ENCODE data around the gene ZNRF1. TPM values are rescaled to one million over a fixed set of nuclear protein-coding genes. Genes with fewer than 3 reads are reported as not detected.
A peak's percentile ranks its signal among the peaks of the same experiment; 100 is the strongest.
"Not testable (repeated sequence)": the region's sequence is repeated elsewhere in the genome, so short reads cannot be mapped to it uniquely, and the experiment has no call there.

The ZNRF1 gene
- total and polyA plus RNA-seq, 4 donors: 4.6 to 26.3 (median 14.1) TPM

GRCh38 chr16:75088934-75089333 is 90.1 kb downstream of the ZNRF1 start:
- H3K4me1 ChIP-seq (ENCODE audit: control insufficient read depth in 1 of 2, insufficient read depth in 2 of 2, low read length in 2 of 2): no peaks in the 10 kb centered on the region
- H3K36me3 ChIP-seq (ENCODE audit: control insufficient read depth in 1 of 2, insufficient read depth in 2 of 2, low read length in 1 of 2): no peaks in the 10 kb centered on the region
- H3K9me3 ChIP-seq (ENCODE audit: control insufficient read depth, low read length): no peaks in the 10 kb centered on the region
- H3K27me3 ChIP-seq (ENCODE audit: control insufficient read depth in 1 of 2, insufficient read depth in 2 of 2, low read length in 1 of 2): no peaks in the 10 kb centered on the region
- ATAC-seq (ENCODE audit: low FRiP score) (no peak), DNase-seq (no peak)
- H3K27ac ChIP-seq (ENCODE audit: low read depth in 1 of 2, low read length in 2 of 2): no peak overlapping the region
- no peak overlapping the region for H3K4me3 ChIP-seq (ENCODE audit: low read length in 2 of 2)
- WGBS, 2 donors: 84 to 85% methylated on average over 8 of the region's 8 CpGs
- intact Hi-C loops (cut with DNase I): no loop called here

- H3K27me3 ChIP-seq (ENCODE audit: control insufficient read depth in 1 of 2, insufficient read depth in 2 of 2, low read length in 1 of 2): no peaks in the 10 kb centered on the region
- no peak overlapping the region for H3K4me3 ChIP-seq (ENCODE audit: low read length in 2 of 2)
- H3K4me1 ChIP-seq (ENCODE audit: control insufficient read depth in 1 of 2, insufficient read depth in 2 of 2, low read length in 2 of 2): no peaks in the 10 kb centered on the region
- no peak overlapping the region for H3K27ac ChIP-seq (ENCODE audit: low read depth in 1 of 2, low read length in 2 of 2)
- 81% methylated on average over 6 of the region's 6 CpGs for WGBS, 2 donors
- ATAC-seq (ENCODE audit: low FRiP score) (no peak), DNase-seq (no peak)
- intact Hi-C loops (cut with DNase I): no loop called here
- H3K36me3 ChIP-seq (ENCODE audit: control insufficient read depth in 1 of 2, insufficient read depth in 2 of 2, low read length in 1 of 2): no peaks in the 10 kb centered on the region
- H3K9me3 ChIP-seq (ENCODE audit: control insufficient read depth, low read length): no peaks in the 10 kb centered on the region
Measured at GRCh38 chr16:75089486-75090202, 90.8 kb downstream of the ZNRF1 start.

- ATAC-seq (ENCODE audit: low FRiP score); H3K27me3 ChIP-seq (ENCODE audit: control insufficient read depth in 1 of 2, insufficient read depth in 2 of 2, low read length in 1 of 2); H3K27ac ChIP-seq (ENCODE audit: low read depth in 1 of 2, low read length in 2 of 2); H3K36me3 ChIP-seq (ENCODE audit: control insufficient read depth in 1 of 2, insufficient read depth in 2 of 2, low read length in 1 of 2); DNase-seq; intact Hi-C loops (cut with DNase I); H3K4me1 ChIP-seq (ENCODE audit: control insufficient read depth in 1 of 2, insufficient read depth in 2 of 2, low read length in 2 of 2); H3K4me3 ChIP-seq (ENCODE audit: low read length in 2 of 2); H3K9me3 ChIP-seq (ENCODE audit: control insufficient read depth, low read length): not testable (repeated sequence)
- 91 to 98% methylated on average over 6 of the region's 6 CpGs for whole genome bisulfite sequencing, 2 donors
Measured at GRCh38 chr16:75090899-75091298, 92.1 kb downstream of the ZNRF1 start.

GRCh38 chr16:75091619-75092018 is 92.8 kb downstream of the ZNRF1 start:
- intact Hi-C loops (cut with DNase I); H3K9me3 ChIP-seq (ENCODE audit: control insufficient read depth, low read length); DNase-seq; H3K27me3 ChIP-seq (ENCODE audit: control insufficient read depth in 1 of 2, insufficient read depth in 2 of 2, low read length in 1 of 2); H3K4me1 ChIP-seq (ENCODE audit: control insufficient read depth in 1 of 2, insufficient read depth in 2 of 2, low read length in 2 of 2); H3K4me3 ChIP-seq (ENCODE audit: low read length in 2 of 2); ATAC-seq (ENCODE audit: low FRiP score); H3K27ac ChIP-seq (ENCODE audit: low read depth in 1 of 2, low read length in 2 of 2); H3K36me3 ChIP-seq (ENCODE audit: control insufficient read depth in 1 of 2, insufficient read depth in 2 of 2, low read length in 1 of 2): not testable (repeated sequence)
- WGBS, 2 donors: 64 to 70% methylated on average over 3 of the region's 3 CpGs

- Histone ChIP-seq H3K9me3 (ENCODE audit: control insufficient read depth, low read length) (no peaks in the 10 kb centered on the region), H3K4me1 (ENCODE audit: control insufficient read depth in 1 of 2, insufficient read depth in 2 of 2, low read length in 2 of 2) (no peaks in the 10 kb centered on the region), H3K4me3 (ENCODE audit: low read length in 2 of 2) (no peak overlapping the region), H3K27ac (ENCODE audit: low read depth in 1 of 2, low read length in 2 of 2) (no peak overlapping the region), H3K27me3 (ENCODE audit: control insufficient read depth in 1 of 2, insufficient read depth in 2 of 2, low read length in 1 of 2) (no peaks in the 10 kb centered on the region), H3K36me3 (ENCODE audit: control insufficient read depth in 1 of 2, insufficient read depth in 2 of 2, low read length in 1 of 2) (no peaks in the 10 kb centered on the region)
- DNase-seq (peak in 1 of 2 donors; percentile 32), ATAC-seq (ENCODE audit: low FRiP score) (no peak)
- intact Hi-C loops (cut with DNase I): no loop called here
- 86 to 92% methylated on average over 7 of the region's 7 CpGs for WGBS, 2 donors
Measured at GRCh38 chr16:75092777-75093176, 94.0 kb downstream of the ZNRF1 start.

- Histone ChIP-seq H3K4me1 (ENCODE audit: control insufficient read depth in 1 of 2, insufficient read depth in 2 of 2, low read length in 2 of 2) (no peaks in the 10 kb centered on the region), H3K4me3 (ENCODE audit: low read length in 2 of 2) (no peak overlapping the region), H3K27me3 (ENCODE audit: control insufficient read depth in 1 of 2, insufficient read depth in 2 of 2, low read length in 1 of 2) (no peaks in the 10 kb centered on the region), H3K27ac (ENCODE audit: low read depth in 1 of 2, low read length in 2 of 2) (no peak overlapping the region), H3K9me3 (ENCODE audit: control insufficient read depth, low read length) (no peaks in the 10 kb centered on the region), H3K36me3 (ENCODE audit: control insufficient read depth in 1 of 2, insufficient read depth in 2 of 2, low read length in 1 of 2) (no peaks in the 10 kb centered on the region)
- DNase-seq (peak in 1 of 2 donors; percentile 55), ATAC-seq (ENCODE audit: low FRiP score) (no peak)
- 92 to 93% methylated on average over 23 of the region's 23 CpGs for WGBS, 2 donors
- intact Hi-C loops (cut with DNase I): no loop called here
Measured at GRCh38 chr16:75093598-75094540, 95.0 kb downstream of the ZNRF1 start.

- intact Hi-C loops (cut with DNase I): no loop called here
- Histone ChIP-seq H3K4me3 (ENCODE audit: low read length in 2 of 2) (no peak overlapping the region), H3K27me3 (ENCODE audit: control insufficient read depth in 1 of 2, insufficient read depth in 2 of 2, low read length in 1 of 2) (no peaks in the 10 kb centered on the region), H3K27ac (ENCODE audit: low read depth in 1 of 2, low read length in 2 of 2) (no peak overlapping the region), H3K4me1 (ENCODE audit: control insufficient read depth in 1 of 2, insufficient read depth in 2 of 2, low read length in 2 of 2) (no peaks in the 10 kb centered on the region), H3K36me3 (ENCODE audit: control insufficient read depth in 1 of 2, insufficient read depth in 2 of 2, low read length in 1 of 2) (no peaks in the 10 kb centered on the region), H3K9me3 (ENCODE audit: control insufficient read depth, low read length) (no peaks in the 10 kb centered on the region)
- 93 to 96% methylated on average over 14 of the region's 14 CpGs for WGBS, 2 donors
- no peak for ATAC-seq (ENCODE audit: low FRiP score)
- no peak for DNase-seq
Measured at GRCh38 chr16:75095204-75095621, 96.4 kb downstream of the ZNRF1 start.

- DNase-seq: no peak
- H3K27ac ChIP-seq (ENCODE audit: low read depth in 1 of 2, low read length in 2 of 2): no peak overlapping the region
- H3K27me3 ChIP-seq (ENCODE audit: control insufficient read depth in 1 of 2, insufficient read depth in 2 of 2, low read length in 1 of 2): no peaks in the 10 kb centered on the region
- H3K9me3 ChIP-seq (ENCODE audit: control insufficient read depth, low read length): no peaks in the 10 kb centered on the region
- no peaks in the 10 kb centered on the region for H3K4me1 ChIP-seq (ENCODE audit: control insufficient read depth in 1 of 2, insufficient read depth in 2 of 2, low read length in 2 of 2)
- no peak overlapping the region for H3K4me3 ChIP-seq (ENCODE audit: low read length in 2 of 2)
- intact Hi-C loops (cut with DNase I): no loop called here
- 30 to 35% methylated on average over 6 of the region's 6 CpGs for WGBS, 2 donors
- no peaks in the 10 kb centered on the region for H3K36me3 ChIP-seq (ENCODE audit: control insufficient read depth in 1 of 2, insufficient read depth in 2 of 2, low read length in 1 of 2)
- no peak for ATAC-seq (ENCODE audit: low FRiP score)
Measured at GRCh38 chr16:75096656-75097055, 97.8 kb downstream of the ZNRF1 start.

Measured in aorta (tissue), 5 donors.